ENCODE measurements around the gene TOX4. TPM values are rescaled to one million over a fixed set of nuclear protein-coding genes. Genes with fewer than 3 reads are reported as not detected.
A peak's percentile ranks its signal among the peaks of the same experiment; 100 is the strongest.
"Not testable (repeated sequence)": the region's sequence is repeated elsewhere in the genome, so short reads cannot be mapped to it uniquely, and the experiment has no call there.

TOX4 gene
- polyA plus RNA-seq (2013, experiment 1 of 2), result 32.4 TPM
- polyA plus RNA-seq (2013, experiment 2 of 2), result 29.9 TPM

DNA sequence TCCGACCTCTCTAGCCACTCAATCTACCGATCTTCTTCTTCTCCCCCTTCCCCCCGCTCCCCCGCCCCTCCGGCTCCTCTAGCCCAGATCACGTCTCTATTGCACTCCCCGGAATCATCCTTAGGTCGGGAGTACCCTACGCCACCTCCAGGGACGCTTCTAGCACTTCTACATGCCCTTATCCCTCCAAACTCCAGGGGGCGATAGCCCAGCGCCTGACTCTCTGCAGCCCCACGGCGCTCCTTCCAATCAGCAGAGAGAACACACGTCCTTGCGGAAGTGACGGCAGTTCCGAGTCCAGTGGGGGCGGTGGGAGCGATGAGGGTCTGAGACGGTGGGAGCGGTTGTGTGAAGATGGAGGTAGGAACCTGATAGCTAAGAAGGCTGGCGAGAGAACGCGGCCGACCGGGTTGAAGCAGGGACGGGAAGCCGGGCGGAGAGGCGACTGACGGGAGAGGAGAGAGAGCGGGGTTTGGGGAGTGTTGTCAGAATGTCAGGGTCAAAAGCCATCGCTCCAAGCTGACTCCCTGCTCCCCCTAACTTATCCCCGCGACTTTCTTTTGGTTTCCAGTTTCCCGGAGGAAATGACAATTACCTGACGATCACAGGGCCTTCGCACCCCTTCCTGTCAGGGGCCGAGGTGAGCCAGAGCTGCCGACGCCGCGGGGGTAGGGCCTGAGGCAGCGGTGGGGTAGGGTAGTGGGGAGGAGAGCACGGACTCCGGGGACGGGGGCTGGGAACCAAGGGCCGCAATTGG, at the start of gene TOX4, which contains the start of gene RAB2B:
Gene TOX4 (plus strand): TSS at position 271 of the 757 bp plus-strand sequence. CDS start 84 bp downstream, at position 355.
Gene RAB2B (minus strand): TSS at position 35 of the 757 bp plus-strand sequence. CDS start 87 bp downstream, outside the sequence.
- peak within 1 kb of the TSS; percentile 71 for H3K9ac ChIP-seq (ENCODE audit: low read depth, low read length)
- H3K27ac ChIP-seq (ENCODE audit: low read depth, low read length), result peak within 1 kb of the TSS; percentile 73; the same call in 1 of the 2 replicates
- H3K9me3 ChIP-seq (ENCODE audit: insufficient read depth, low read depth, low read length), result no peaks in the 10 kb centered on the region
- WGBS, result under 1% methylated on average over 49 of the region's 49 CpGs
- peaks cover 43% of the 10 kb centered on the region for H3K36me3 ChIP-seq (ENCODE audit: insufficient read depth, low read length)
- peak within 1 kb of the TSS; percentile 87 for H3K4me3 ChIP-seq (ENCODE audit: low read length)
- H3K4me1 ChIP-seq (ENCODE audit: insufficient read depth, low read length), result peaks cover 3% of the 10 kb centered on the region; the same call in 1 of the 2 replicates
- H3K27me3 ChIP-seq (ENCODE audit: insufficient read depth, low read length), result no peaks in the 10 kb centered on the region

DNA sequence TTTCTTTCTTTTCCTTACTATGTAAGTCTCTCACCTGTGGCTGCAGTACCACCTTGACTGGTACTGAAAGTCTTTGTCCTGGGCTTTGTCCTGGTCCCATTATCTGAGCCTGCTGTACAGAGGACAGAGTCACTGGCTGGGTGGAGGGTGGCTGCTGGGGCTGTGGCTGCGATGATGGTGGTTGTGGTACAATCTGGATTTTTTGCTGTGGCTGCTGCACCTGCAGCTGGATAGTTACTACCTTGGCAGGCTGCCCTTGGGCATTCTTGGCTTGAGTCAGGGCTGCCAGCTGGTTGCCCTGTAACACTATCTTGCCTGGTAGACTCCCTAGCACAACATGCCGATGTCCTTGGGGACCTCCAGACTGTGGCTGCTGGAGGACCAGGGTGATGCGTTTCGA, 48.1 kb upstream of the TOX4 start:
- Histone ChIP-seq H3K36me3 (ENCODE audit: insufficient read depth, low read length) (peaks cover 91% of the 10 kb centered on the region), H3K9ac (ENCODE audit: low read depth, low read length) (no peak overlapping the region), H3K9me3 (ENCODE audit: insufficient read depth, low read depth, low read length) (no peaks in the 10 kb centered on the region), H3K27me3 (ENCODE audit: insufficient read depth, low read length) (no peaks in the 10 kb centered on the region), H3K4me3 (ENCODE audit: low read length) (no peak overlapping the region), H3K27ac (ENCODE audit: low read depth, low read length) (no peak overlapping the region), H3K4me1 (ENCODE audit: insufficient read depth, low read length) (no peaks in the 10 kb centered on the region)
- WGBS, result 96% methylated on average over 2 of the region's 4 CpGs

DNA sequence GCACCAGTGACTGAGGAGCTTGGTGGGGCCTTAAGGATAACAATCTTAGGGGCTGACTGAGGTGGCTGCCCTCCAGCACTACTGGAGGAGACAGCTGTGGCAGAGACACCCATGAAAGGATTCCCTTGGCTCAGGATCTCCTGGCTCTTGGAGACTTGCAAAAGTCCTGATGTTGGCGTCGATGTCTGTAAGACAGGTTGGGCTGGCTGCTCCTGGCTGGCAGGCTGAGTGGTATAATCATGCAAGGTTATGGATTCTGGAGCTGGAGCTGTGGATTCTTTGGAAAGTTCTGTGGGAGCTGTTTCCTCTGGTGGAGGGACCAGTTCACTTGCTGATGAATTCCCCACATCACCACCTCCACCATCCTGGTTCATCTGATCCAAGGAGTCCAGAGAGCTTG, 45.9 kb upstream of the TOX4 start:
- Histone ChIP-seq H3K9ac (ENCODE audit: low read depth, low read length) (no peak overlapping the region), H3K36me3 (ENCODE audit: insufficient read depth, low read length) (peaks cover 78% of the 10 kb centered on the region), H3K9me3 (ENCODE audit: insufficient read depth, low read depth, low read length) (no peaks in the 10 kb centered on the region), H3K4me3 (ENCODE audit: low read length) (no peak overlapping the region), H3K4me1 (ENCODE audit: insufficient read depth, low read length) (peaks cover 8% of the 10 kb centered on the region; the same call in 1 of the 2 replicates), H3K27me3 (ENCODE audit: insufficient read depth, low read length) (no peaks in the 10 kb centered on the region), H3K27ac (ENCODE audit: low read depth, low read length) (no peak overlapping the region)
- 94% methylated on average over 2 of the region's 2 CpGs for WGBS

DNA sequence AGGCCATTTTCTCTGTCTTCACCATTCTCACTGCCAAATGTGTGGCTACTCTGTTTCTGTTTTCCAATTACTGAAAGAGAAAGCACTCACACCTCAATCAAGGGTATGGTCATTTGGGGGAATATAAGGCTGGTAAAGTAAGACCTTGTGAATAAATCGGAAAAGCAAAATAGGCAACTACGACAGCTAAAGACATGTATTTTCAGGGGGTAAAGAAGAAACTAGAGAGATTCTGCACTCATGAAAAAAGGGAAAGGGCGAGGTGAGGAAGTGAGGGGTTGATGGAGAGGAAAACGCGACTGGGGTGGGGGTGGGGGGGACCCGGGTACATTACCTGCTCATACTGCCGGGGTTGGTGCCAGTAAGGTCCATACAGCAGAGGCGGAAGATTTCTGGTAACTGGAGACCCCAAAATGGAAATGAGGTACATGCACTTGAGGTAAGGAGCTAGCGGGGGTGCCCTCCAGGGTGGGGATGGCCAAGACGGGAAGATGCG, 40.4 kb upstream of the TOX4 start:
- Histone ChIP-seq H3K4me3 (ENCODE audit: low read length) (peak overlapping the region; percentile 74), H3K9ac (ENCODE audit: low read depth, low read length) (peak overlapping the region; percentile 25), H3K4me1 (ENCODE audit: insufficient read depth, low read length) (peaks cover 18% of the 10 kb centered on the region; the same call in 1 of the 2 replicates), H3K27me3 (ENCODE audit: insufficient read depth, low read length) (no peaks in the 10 kb centered on the region), H3K36me3 (ENCODE audit: insufficient read depth, low read length) (peaks cover 29% of the 10 kb centered on the region), H3K27ac (ENCODE audit: low read depth, low read length) (peak overlapping the region; percentile 76; the same call in 1 of the 2 replicates), H3K9me3 (ENCODE audit: insufficient read depth, low read depth, low read length) (no peaks in the 10 kb centered on the region)
- WGBS, result 8% methylated on average over 11 of the region's 11 CpGs

DNA sequence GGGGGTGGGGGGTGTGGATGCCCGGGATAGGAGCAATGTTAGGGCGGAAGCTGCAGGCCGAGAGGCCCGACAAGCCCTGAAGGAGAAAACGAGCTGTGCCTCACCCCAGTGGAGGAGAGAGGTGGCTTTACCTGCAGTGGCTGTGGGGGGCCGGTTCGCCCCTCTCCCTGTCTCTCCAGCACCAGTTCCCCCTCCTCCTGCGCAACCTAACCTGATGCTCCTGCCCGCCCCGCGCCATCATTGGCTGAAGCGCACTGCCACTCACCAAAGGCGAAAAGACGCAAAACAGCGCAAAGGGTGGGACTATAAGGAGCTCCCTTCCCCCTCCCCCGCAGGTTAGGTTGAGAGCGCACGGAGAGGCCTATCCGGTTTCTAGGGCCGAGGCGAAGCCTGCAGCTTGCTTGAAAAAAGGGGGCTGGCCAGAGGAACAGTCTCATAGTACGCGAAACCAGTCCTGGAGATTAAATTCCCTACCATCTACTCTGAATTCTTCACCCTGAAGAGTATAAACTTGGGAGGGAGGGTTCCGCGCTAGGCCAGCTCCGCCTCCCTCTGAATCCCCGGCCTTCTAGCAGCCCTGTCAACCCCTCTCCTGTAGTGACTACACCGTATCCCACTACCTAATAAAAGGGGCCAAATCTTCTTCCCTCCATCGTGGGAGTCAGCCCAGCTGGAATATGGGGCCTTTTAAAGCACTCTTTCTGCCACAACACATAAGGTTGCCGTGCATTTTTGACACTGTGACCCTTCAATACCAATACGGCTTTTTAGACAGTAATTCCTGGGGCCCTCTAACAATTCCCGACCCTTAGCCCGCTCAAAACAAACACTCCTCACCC, 39.7 kb upstream of the TOX4 start:
- Histone ChIP-seq H3K27me3 (ENCODE audit: insufficient read depth, low read length) (no peaks in the 10 kb centered on the region), H3K9me3 (ENCODE audit: insufficient read depth, low read depth, low read length) (no peaks in the 10 kb centered on the region), H3K9ac (ENCODE audit: low read depth, low read length) (peak overlapping the region; percentile 69), H3K27ac (ENCODE audit: low read depth, low read length) (peak overlapping the region; percentile 76), H3K4me1 (ENCODE audit: insufficient read depth, low read length) (peaks cover 18% of the 10 kb centered on the region; the same call in 1 of the 2 replicates), H3K36me3 (ENCODE audit: insufficient read depth, low read length) (peaks cover 23% of the 10 kb centered on the region), H3K4me3 (ENCODE audit: low read length) (peak overlapping the region; percentile 74)
- 6% methylated on average over 33 of the region's 33 CpGs for WGBS

DNA sequence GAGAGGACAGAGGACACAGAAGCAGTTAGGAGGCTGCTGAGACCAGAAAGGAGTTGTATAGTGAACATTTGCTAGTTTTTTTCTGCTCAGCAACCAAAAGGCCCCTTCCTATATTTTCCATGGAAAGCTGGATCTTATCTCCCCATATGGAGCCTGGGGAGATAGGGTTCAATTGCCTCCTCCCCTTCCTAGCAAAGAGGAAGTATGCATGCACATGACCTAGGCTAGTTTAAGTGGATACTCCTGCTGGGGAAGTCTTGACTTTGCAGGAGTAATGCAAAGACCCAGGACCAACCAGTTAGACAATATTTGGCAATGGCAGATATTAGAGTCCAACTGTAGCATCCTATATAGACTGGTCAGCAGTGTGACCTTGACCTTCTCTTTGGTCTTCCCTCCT, 36.1 kb upstream of the TOX4 start:
- no peak overlapping the region; the same call in 1 of the 2 replicates for H3K27ac ChIP-seq (ENCODE audit: low read depth, low read length)
- no peak overlapping the region for H3K4me3 ChIP-seq (ENCODE audit: low read length)
- H3K4me1 ChIP-seq (ENCODE audit: insufficient read depth, low read length), result peaks cover 12% of the 10 kb centered on the region; the same call in 1 of the 2 replicates
- no peaks in the 10 kb centered on the region for H3K9me3 ChIP-seq (ENCODE audit: insufficient read depth, low read depth, low read length)
- H3K27me3 ChIP-seq (ENCODE audit: insufficient read depth, low read length), result no peaks in the 10 kb centered on the region
- 0 out of 2 replicates have a peak, but pooled peaks cover 10% of the 10 kb centered on the region for H3K36me3 ChIP-seq (ENCODE audit: insufficient read depth, low read length)
- no peak overlapping the region for H3K9ac ChIP-seq (ENCODE audit: low read depth, low read length)

DNA sequence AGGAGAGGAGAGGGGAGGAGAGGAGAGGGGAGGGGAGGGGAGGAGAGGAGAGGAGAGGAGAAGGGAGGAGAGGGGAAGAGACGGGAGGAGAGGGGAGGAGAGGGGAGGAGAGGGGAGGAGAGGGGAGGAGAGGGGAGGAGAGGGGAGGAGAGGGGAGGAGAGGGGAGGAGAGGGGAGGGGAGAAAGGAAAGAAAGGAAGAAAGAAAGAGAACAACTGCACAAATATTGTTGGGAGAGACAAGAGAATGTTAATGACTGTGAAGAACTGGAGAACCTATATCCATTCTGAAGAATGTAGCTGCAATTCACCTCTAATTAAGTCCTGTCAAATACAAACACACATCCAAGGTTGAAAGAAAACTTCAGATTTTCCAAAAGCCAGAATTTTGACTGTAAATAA, 34.3 kb upstream of the TOX4 start:
- H3K27me3 ChIP-seq (ENCODE audit: insufficient read depth, low read length); H3K9ac ChIP-seq (ENCODE audit: low read depth, low read length); H3K4me1 ChIP-seq (ENCODE audit: insufficient read depth, low read length); H3K9me3 ChIP-seq (ENCODE audit: insufficient read depth, low read depth, low read length); H3K4me3 ChIP-seq (ENCODE audit: low read length); H3K27ac ChIP-seq (ENCODE audit: low read depth, low read length): not testable (repeated sequence)
- peaks cover 11% of the 10 kb centered on the region; the same call in 1 of the 2 replicates for H3K36me3 ChIP-seq (ENCODE audit: insufficient read depth, low read length)
- WGBS, result 75% methylated on average over 1 of the region's 1 CpG

DNA sequence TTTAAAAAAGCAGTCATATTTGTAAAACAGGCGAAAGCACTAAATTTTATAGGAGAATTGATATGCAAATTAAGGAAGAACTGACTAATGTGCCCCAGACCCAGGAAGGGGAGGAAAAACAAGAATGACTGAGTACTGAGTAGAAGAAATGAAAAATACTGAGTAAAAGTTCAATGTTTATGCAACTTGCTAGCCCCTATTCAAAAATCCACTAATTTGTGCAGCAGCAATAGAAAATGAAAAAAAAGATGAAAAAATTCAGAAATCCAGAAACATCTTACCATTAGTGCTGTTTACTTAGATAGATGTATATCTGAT, 27.1 kb upstream of the TOX4 start:
- Histone ChIP-seq H3K4me1 (ENCODE audit: insufficient read depth, low read length) (0 out of 2 replicates have a peak, but pooled peaks cover 6% of the 10 kb centered on the region), H3K36me3 (ENCODE audit: insufficient read depth, low read length) (peaks cover 43% of the 10 kb centered on the region), H3K4me3 (ENCODE audit: low read length) (no peak overlapping the region), H3K27ac (ENCODE audit: low read depth, low read length) (no peak overlapping the region), H3K27me3 (ENCODE audit: insufficient read depth, low read length) (no peaks in the 10 kb centered on the region), H3K9me3 (ENCODE audit: insufficient read depth, low read depth, low read length) (no peaks in the 10 kb centered on the region), H3K9ac (ENCODE audit: low read depth, low read length) (no peak overlapping the region)
- WGBS, result 91% methylated on average over 1 of the region's 1 CpG

DNA sequence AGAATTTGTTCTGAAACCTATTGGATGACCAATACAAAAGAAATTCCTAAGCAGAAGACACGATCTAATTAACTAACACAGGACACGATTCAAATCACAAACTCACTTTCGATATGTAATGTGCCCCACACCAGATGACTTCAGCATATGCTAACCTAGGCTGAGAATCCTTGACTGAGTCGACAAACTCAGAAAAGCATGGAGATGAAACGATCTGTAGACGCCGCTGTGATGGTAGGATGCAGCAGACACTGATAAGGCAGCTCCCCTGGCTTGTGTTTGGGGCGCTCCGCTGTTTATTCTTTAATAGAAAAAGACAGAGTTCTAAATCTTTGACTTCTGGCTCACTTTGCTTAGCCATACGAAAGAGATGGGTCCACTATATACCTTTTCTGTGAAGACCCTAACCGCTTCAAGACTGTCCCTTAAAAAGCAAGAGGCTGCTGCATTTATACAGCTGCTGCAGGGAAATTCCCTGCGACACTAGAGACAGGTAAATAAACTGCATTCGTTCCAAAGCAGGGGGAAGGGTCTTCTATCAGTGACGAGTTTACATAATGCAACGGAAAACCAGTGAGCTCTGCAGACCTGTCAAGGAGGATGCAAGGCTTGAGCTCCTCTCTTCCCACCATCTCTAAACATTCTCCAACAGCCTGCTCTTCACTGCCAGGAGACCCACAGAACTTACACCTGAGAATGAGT, 22.0 kb upstream of the TOX4 start:
- Histone ChIP-seq H3K4me3 (ENCODE audit: low read length) (peak overlapping the region; percentile 78), H3K4me1 (ENCODE audit: insufficient read depth, low read length) (0 out of 2 replicates have a peak, but pooled peaks cover 6% of the 10 kb centered on the region), H3K27ac (ENCODE audit: low read depth, low read length) (no peak overlapping the region), H3K9ac (ENCODE audit: low read depth, low read length) (peak overlapping the region; percentile 91), H3K9me3 (ENCODE audit: insufficient read depth, low read depth, low read length) (no peaks in the 10 kb centered on the region), H3K36me3 (ENCODE audit: insufficient read depth, low read length) (peaks cover 41% of the 10 kb centered on the region), H3K27me3 (ENCODE audit: insufficient read depth, low read length) (no peaks in the 10 kb centered on the region)
- 41% methylated on average over 15 of the region's 15 CpGs for WGBS

DNA sequence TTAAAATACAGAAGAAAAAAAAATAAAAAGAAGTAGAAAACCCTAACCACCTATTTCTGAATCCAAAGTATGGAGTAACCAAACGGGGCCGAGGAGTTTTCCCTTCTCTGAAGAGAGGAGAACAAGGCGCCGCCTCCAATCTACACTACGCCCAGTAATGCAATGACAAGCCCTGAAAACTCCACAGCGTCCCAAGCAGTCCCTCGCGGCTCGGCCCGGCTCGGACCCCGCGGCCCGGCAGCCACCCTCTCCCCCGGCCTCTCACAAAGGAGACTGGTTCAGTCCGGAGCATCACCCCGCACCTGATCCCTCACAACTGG, 21.4 kb upstream of the TOX4 start:
- peak overlapping the region; percentile 78 for H3K4me3 ChIP-seq (ENCODE audit: low read length)
- WGBS, result 0% methylated on average over 15 of the region's 17 CpGs
- H3K36me3 ChIP-seq (ENCODE audit: insufficient read depth, low read length), result peaks cover 40% of the 10 kb centered on the region
- H3K9me3 ChIP-seq (ENCODE audit: insufficient read depth, low read depth, low read length), result no peaks in the 10 kb centered on the region
- H3K27ac ChIP-seq (ENCODE audit: low read depth, low read length), result peak overlapping the region; percentile 86
- H3K9ac ChIP-seq (ENCODE audit: low read depth, low read length), result peak overlapping the region; percentile 91
- H3K27me3 ChIP-seq (ENCODE audit: insufficient read depth, low read length), result no peaks in the 10 kb centered on the region
- H3K4me1 ChIP-seq (ENCODE audit: insufficient read depth, low read length), result 0 out of 2 replicates have a peak, but pooled peaks cover 6% of the 10 kb centered on the region

Data from HUES64 (cell line).